Endothelial cell of umbilical vein (primary cell): ENCODE measurements around the gene AAGAB. TPM values are rescaled to one million over a fixed set of nuclear protein-coding genes. Genes with fewer than 3 reads are reported as not detected.
"Not testable (repeated sequence)": the region's sequence is repeated elsewhere in the genome, so short reads cannot be mapped to it uniquely, and the experiment has no call there.

Experiments
- BruUV-seq: library from RNA; stranded (reverse); fragments of 400-500 nt; replicated peaks from 2 replicates; lab custom pipeline; 2021; lab: Mats Ljungman, UMichigan
- CTCF ChIA-PET: fragments of 300-600, 350-600 bp; sonication (Branson Sonifier 250); formaldehyde crosslinking; loops from one replicate; lab custom pipeline; 2021; ENCODE audit warnings: antibody characterized with exemption, inconsistent platforms; lab: Charles Lee
- POLR2A ChIA-PET: fragments of 300-600, 350-600 bp; sonication (Branson Sonifier 250); formaldehyde crosslinking; loops from one replicate; lab custom pipeline; 2021; ENCODE audit warnings: antibody characterized with exemption, inconsistent platforms; lab: Charles Lee
- DNase-seq: peaks from one replicate; pipeline ENCODE4 v3.0.0-alpha.2; 2011; ENCODE audit warnings: low read depth, low spot score
- FAIRE-seq: peaks from 2 replicates; lab custom pipeline; 2011; peaks lifted over from hg19 to GRCh38; lab: Jason Lieb, UNC
- H2AFZ ChIP-seq: 2 replicates; pipeline ENCODE4 v1.6.0; 2012; ENCODE audit warnings: low read depth, low read length, control low read depth, inconsistent platforms
- H3K27ac ChIP-seq: 2 replicates; pipeline ENCODE4 v1.5.1; 2011; ENCODE audit warnings: low read depth, mild to moderate bottlenecking, control low read depth, low read length, moderate library complexity; ENCODE audit not compliant: insufficient read depth
- H3K27me3 ChIP-seq, 2 experiments: 2 replicates each; pipeline versions ENCODE4 v1.6.0 to v1.6.1; 2011; ENCODE audit warnings: low read length in 2 of 2, mixed read lengths in 1 of 2; ENCODE audit not compliant: control insufficient read depth in 2 of 2, insufficient read depth in 2 of 2
- H3K36me3 ChIP-seq, 2 experiments: 2 replicates in 1 of 2; 3 replicates in 1 of 2; pipeline ENCODE4 v1.5.1; 2011; ENCODE audit warnings: low read length in 2 of 2, mild to moderate bottlenecking in 1 of 2, moderate library complexity in 1 of 2; ENCODE audit not compliant: control insufficient read depth in 2 of 2, insufficient read depth in 2 of 2; ENCODE audit errors: extremely low read depth in 1 of 2
- H3K4me1 ChIP-seq: 3 replicates; pipeline ENCODE4 v1.5.1; 2011; ENCODE audit warnings: mild to moderate bottlenecking, low read length; ENCODE audit not compliant: control insufficient read depth, insufficient read depth; ENCODE audit errors: extremely low read depth
- H3K4me2 ChIP-seq: 2 replicates; pipeline ENCODE4 v1.6.1; 2011; ENCODE audit warnings: low read length, control low read depth, mixed read lengths; ENCODE audit not compliant: insufficient read depth
- H3K4me3 ChIP-seq, 3 experiments: fragments of 200-600 bp in 1 of 3; sonication (generic), shearing (Covaris generic) in 1 of 3; replicated peaks in 1 of 3; 2 replicates each; pipeline ENCODE4 v1.5.1; 2011 to 2016; ENCODE audit warnings: control low read depth in 3 of 3, low read length in 3 of 3, mild to moderate bottlenecking in 2 of 3, inconsistent platforms in 1 of 3, low read depth in 1 of 3, moderate library complexity in 1 of 3; ENCODE audit not compliant: insufficient read depth in 1 of 3
- H3K79me2 ChIP-seq: 2 replicates; pipeline ENCODE4 v1.6.0; 2012; ENCODE audit warnings: low read length, inconsistent platforms; ENCODE audit not compliant: control insufficient read depth, insufficient read depth
- H3K9ac ChIP-seq: replicated peaks from 2 replicates; pipeline ENCODE3; 2011; ENCODE audit warnings: low read length, control low read depth; ENCODE audit not compliant: insufficient read depth; ENCODE audit errors: extremely low read depth
- H3K9me1 ChIP-seq: replicated peaks from 3 replicates; pipeline ENCODE4 v1.6.0; 2011; ENCODE audit warnings: mild to moderate bottlenecking, low read length; ENCODE audit not compliant: control insufficient read depth, insufficient read depth; ENCODE audit errors: extremely low read depth
- H3K9me3 ChIP-seq: replicated peaks from 2 replicates; pipeline ENCODE4 v1.5.1; 2012; ENCODE audit warnings: low read length, inconsistent platforms; ENCODE audit not compliant: control insufficient read depth, insufficient read depth
- H4K20me1 ChIP-seq: replicated peaks from 2 replicates; pipeline ENCODE3; 2011; ENCODE audit warnings: mild to moderate bottlenecking, low read length; ENCODE audit not compliant: control insufficient read depth, insufficient read depth; ENCODE audit errors: extremely low read depth
- EZH2 ChIP-seq: IDR thresholded peaks from 2 replicates; pipeline ENCODE4 v1.6.1; 2012; ENCODE audit warnings: borderline replicate concordance, low read depth, mild to moderate bottlenecking, moderate library complexity, low read length, inconsistent platforms; ENCODE audit not compliant: severe bottlenecking
- FOS ChIP-seq: IDR thresholded peaks from 2 replicates; pipeline ENCODE4 v1.6.1; 2011; ENCODE audit warnings: mild to moderate bottlenecking, low read length, moderate library complexity, borderline replicate concordance; ENCODE audit not compliant: insufficient read depth
- GATA2 ChIP-seq: IDR thresholded peaks from 2 replicates; pipeline ENCODE4 v1.7.0; 2011; ENCODE audit warnings: low read depth, mild to moderate bottlenecking, moderate library complexity, mixed read lengths, low read length; ENCODE audit not compliant: insufficient read length, insufficient read depth
- JUN ChIP-seq: IDR thresholded peaks from 2 replicates; pipeline ENCODE4 v1.6.1; 2011; ENCODE audit warnings: borderline replicate concordance, low read depth; ENCODE audit not compliant: insufficient read length, insufficient read depth
- MYC ChIP-seq: IDR thresholded peaks from one replicate; pipeline ENCODE4 v1.6.1; 2011; ENCODE audit warnings: mild to moderate bottlenecking, low read depth, low read length
- POLR2A ChIP-seq: IDR thresholded peaks from 2 replicates; pipeline ENCODE4 v1.6.1; 2012; ENCODE audit warnings: low read depth, mild to moderate bottlenecking, control low read depth, low read length
- POLR2AphosphoS5 ChIP-seq: IDR thresholded peaks from 2 replicates; pipeline ENCODE4 v1.6.1; 2012; ENCODE audit warnings: low read depth, mild to moderate bottlenecking, control low read depth, low read length, moderate library complexity; ENCODE audit not compliant: insufficient read depth
- dilution Hi-C: fragments of 300-500 bp; cut with MboI; formaldehyde crosslinking; loops from one replicate; pipeline ENCODE4 v1.15.0; 2019; ENCODE audit warnings: low sequenced_read_pairs; ENCODE audit not compliant: extremely low pct_ligation_motif_present
- intact Hi-C: fragments of 100-400 bp; cut with micrococcal nuclease; formaldehyde crosslinking; loops from one replicate; pipeline ENCODE4 v1.10.0; 2022
- polyA plus RNA-seq, 4 experiments: library from polyadenylated mRNA; depleted of rRNA in 3 of 4; stranded (reverse) in 3 of 4; unstranded in 1 of 4; fragments of >200 nt; gene quantifications; 2 replicates each; pipeline versions ENCODE4 v1.2.1 to v1.2.3, GENCODE V29; 2011 to 2012; ENCODE audit warnings: missing spikeins in 1 of 4
- total RNA-seq: library from RNA; stranded (reverse); gene quantifications from 2 replicates; pipeline ENCODE4 v1.2.3, GENCODE V29; 2021
- TF ChIP-seq, protein P1 (sequence below), 2 donors: IDR thresholded peaks; 1 replicate in 1 of 2; 2 replicates in 1 of 2; pipeline ENCODE4 v1.5.1; 2011; ENCODE audit warnings: low read length in 2 of 2, mild to moderate bottlenecking in 2 of 2, moderate library complexity in 2 of 2, control low read depth in 1 of 2, inconsistent platforms in 1 of 2, low read depth in 1 of 2; ENCODE audit not compliant: insufficient read depth in 1 of 2; ENCODE audit errors: extremely low read depth in 1 of 2
- TF ChIP-seq, protein P2 (sequence below): IDR thresholded peaks from 2 replicates; pipeline ENCODE4 v1.6.1; 2011; ENCODE audit not compliant: insufficient read depth, insufficient read length

AAGAB gene
- total and polyA plus RNA-seq, 2 donors (not counting 3 experiments of a cell fraction or from before 2014, with no cell fraction given) = 21.2 to 42.6 TPM

DNA sequence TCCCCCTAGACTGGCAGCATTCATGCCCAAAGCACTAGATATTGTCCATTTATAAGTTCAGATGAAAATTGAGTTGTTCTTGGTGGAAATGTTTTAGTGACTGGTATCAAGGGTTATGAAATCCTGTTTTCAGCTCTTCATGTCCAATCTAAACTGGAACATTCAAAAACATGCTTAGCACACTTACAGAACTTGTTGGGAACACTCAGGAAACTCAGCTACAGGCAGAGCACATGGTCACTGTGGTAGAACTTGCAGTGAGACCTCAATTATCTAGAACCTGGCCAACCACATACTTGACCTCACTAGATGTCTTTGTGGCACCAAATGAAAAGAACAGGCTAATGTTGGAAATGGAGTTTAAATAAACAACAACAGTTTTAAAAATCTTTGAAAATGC, 100.2 kb downstream of the AAGAB start:
- H3K4me1 ChIP-seq = peaks cover 29% of the 10 kb centered on the region
- H3K9me1 ChIP-seq = no peaks in the 10 kb centered on the region
- POLR2A ChIA-PET = no interaction called here
- CTCF ChIA-PET = no interaction called here
- H3K27ac ChIP-seq = no peak overlapping the region
- no peak overlapping the region for H3K4me2 ChIP-seq
- H2AFZ ChIP-seq = no peak overlapping the region
- dilution Hi-C loops = no loop called here
- intact Hi-C loops = no loop called here
- FAIRE-seq = no peak
- no TSS peak for BruUV-seq
- no peaks in the 10 kb centered on the region for H3K27me3 ChIP-seq
- no peaks in the 10 kb centered on the region for H4K20me1 ChIP-seq
- no peaks in the 10 kb centered on the region for H3K9me3 ChIP-seq
- H3K9ac ChIP-seq = no peak overlapping the region
- H3K79me2 ChIP-seq = peaks cover 84% of the 10 kb centered on the region
- no peaks in the 10 kb centered on the region for H3K36me3 ChIP-seq
- H3K4me3 ChIP-seq = no peak overlapping the region
- no peak for DNase-seq
- TF ChIP-seq GATA2 = no peak
- TF ChIP-seq POLR2A = no peak
- TF ChIP-seq JUN = no peak
- TF ChIP-seq FOS = no peak
- TF ChIP-seq MYC = no peak
- TF ChIP-seq, protein P1, sequence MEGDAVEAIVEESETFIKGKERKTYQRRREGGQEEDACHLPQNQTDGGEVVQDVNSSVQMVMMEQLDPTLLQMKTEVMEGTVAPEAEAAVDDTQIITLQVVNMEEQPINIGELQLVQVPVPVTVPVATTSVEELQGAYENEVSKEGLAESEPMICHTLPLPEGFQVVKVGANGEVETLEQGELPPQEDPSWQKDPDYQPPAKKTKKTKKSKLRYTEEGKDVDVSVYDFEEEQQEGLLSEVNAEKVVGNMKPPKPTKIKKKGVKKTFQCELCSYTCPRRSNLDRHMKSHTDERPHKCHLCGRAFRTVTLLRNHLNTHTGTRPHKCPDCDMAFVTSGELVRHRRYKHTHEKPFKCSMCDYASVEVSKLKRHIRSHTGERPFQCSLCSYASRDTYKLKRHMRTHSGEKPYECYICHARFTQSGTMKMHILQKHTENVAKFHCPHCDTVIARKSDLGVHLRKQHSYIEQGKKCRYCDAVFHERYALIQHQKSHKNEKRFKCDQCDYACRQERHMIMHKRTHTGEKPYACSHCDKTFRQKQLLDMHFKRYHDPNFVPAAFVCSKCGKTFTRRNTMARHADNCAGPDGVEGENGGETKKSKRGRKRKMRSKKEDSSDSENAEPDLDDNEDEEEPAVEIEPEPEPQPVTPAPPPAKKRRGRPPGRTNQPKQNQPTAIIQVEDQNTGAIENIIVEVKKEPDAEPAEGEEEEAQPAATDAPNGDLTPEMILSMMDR (IDR thresholded peaks at IDR 0.05; ENCODE audit: extremely low read depth in 1 of 2, insufficient read depth in 1 of 2, low read depth in 1 of 2, low read length in 2 of 2) = no peak
- TF ChIP-seq EZH2 = no peak
- no peak for TF ChIP-seq POLR2AphosphoS5
- TF ChIP-seq, protein P2, sequence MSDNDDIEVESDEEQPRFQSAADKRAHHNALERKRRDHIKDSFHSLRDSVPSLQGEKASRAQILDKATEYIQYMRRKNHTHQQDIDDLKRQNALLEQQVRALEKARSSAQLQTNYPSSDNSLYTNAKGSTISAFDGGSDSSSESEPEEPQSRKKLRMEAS = no peak

DNA sequence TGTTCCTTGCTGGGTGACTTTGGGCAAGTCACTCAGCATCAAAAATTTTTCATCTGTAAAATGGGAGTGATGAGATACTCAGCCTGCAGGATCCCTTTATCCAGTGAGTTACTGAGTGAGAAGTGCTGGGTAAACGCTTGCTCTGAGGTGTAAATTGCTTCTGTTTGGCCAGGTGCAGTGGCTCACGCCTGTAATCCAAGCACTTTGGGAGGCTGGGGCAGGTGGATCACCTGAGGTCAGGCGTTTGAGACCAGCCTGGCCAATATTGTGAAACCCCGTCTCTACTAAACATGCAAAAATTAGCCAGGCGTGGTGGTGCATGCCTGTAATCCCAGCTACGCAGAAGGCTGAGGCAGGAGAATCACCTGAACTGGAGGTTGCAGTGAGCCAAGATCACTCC, 101.4 kb downstream of the AAGAB start:
- dilution Hi-C loops, FAIRE-seq, H4K20me1 ChIP-seq, H3K9me1 ChIP-seq, POLR2A ChIA-PET, BruUV-seq, H3K4me3 ChIP-seq, H3K9me3 ChIP-seq, intact Hi-C loops, H3K27me3 ChIP-seq, CTCF ChIA-PET, H3K4me2 ChIP-seq, H3K9ac ChIP-seq, H3K36me3 ChIP-seq, H2AFZ ChIP-seq, DNase-seq, H3K27ac ChIP-seq: not testable (repeated sequence)
- Histone ChIP-seq H3K79me2 (peaks cover 85% of the 10 kb centered on the region), H3K4me1 (peaks cover 37% of the 10 kb centered on the region)
